Measurements from ENCODE around the gene DCAF12.

The DCAF12 gene

DNA sequence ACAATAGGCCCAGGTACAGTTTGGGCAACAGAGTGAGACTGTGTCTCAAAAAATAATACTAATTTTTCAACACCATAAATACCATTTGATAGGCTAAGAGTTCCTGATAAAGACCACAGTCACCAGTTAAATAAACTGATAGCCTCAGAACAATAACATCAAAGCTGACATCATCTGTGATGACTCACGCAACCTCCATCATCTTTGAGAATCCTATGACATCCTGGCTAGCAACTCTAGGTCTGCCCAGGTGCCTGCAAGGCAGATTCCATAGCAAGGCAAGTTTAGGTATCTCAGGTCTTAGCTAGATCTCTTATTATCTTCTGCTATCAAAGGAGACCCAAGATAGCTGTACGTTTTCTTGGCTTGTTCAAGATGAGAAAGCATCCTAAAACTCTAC is 47.3 kb downstream of the DCAF12 start:
- H3K4me1 ChIP-seq, result no peaks in the 10 kb centered on the region
- H3K4me3 ChIP-seq (ENCODE audit: low read depth, low read length), result no peak overlapping the region
- H3K79me2 ChIP-seq, result no peaks in the 10 kb centered on the region
- H3K36me3 ChIP-seq (ENCODE audit: control insufficient read depth, insufficient read depth, low read length), result no peaks in the 10 kb centered on the region
- TF ChIP-seq, protein P1, sequence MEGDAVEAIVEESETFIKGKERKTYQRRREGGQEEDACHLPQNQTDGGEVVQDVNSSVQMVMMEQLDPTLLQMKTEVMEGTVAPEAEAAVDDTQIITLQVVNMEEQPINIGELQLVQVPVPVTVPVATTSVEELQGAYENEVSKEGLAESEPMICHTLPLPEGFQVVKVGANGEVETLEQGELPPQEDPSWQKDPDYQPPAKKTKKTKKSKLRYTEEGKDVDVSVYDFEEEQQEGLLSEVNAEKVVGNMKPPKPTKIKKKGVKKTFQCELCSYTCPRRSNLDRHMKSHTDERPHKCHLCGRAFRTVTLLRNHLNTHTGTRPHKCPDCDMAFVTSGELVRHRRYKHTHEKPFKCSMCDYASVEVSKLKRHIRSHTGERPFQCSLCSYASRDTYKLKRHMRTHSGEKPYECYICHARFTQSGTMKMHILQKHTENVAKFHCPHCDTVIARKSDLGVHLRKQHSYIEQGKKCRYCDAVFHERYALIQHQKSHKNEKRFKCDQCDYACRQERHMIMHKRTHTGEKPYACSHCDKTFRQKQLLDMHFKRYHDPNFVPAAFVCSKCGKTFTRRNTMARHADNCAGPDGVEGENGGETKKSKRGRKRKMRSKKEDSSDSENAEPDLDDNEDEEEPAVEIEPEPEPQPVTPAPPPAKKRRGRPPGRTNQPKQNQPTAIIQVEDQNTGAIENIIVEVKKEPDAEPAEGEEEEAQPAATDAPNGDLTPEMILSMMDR (IDR thresholded peaks at IDR 0.05), result no peak
- H3K4me2 ChIP-seq (ENCODE audit: low read length), result no peak overlapping the region
- H3K27me3 ChIP-seq (ENCODE audit: control insufficient read depth, insufficient read depth, low read length), result no peaks in the 10 kb centered on the region
- H3K9ac ChIP-seq, result no peak overlapping the region
- no peak overlapping the region for H2AFZ ChIP-seq
- H3K9me3 ChIP-seq (ENCODE audit: control insufficient read depth, low read length), result no peaks in the 10 kb centered on the region
- H3K27ac ChIP-seq, result no peak overlapping the region

DNA sequence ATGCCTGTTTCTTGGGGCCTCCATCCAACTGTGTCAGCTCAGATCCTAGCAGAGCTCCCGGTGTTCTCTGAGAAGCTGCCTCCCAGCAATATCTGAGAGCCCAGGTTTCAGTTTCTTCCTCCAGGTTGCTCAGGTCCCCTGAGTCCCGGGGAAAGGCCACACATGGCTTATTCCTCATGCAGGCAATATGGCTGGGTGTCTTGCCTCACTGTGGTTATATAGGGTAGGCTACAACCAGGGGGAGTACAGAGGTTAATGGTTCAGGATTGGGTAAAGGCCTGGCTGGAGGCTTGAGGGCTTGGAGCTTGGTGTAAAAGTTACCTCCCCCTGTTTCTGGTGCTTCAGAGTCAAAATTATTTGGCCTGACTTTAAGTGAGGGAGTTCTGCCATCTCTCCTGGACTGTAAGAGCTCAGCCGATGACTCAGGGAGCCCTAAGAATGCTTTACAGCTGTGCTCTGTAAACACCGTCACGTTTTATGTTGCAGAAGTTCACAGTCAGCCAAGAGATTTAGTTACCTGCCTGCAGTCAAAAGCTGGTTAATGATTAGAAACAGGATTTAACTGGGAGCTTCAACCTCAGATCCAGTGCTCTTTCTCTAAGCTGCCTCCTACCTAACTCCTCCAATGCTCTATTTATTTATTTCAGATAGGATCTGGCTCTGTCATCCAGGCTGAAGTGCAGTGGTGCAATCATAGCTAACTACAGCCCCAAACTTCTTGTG is 53.5 kb downstream of the DCAF12 start:
- TF ChIP-seq, protein P1 (IDR thresholded peaks at IDR 0.05), result no peak
- Histone ChIP-seq H3K36me3 (ENCODE audit: control insufficient read depth, insufficient read depth, low read length) (no peaks in the 10 kb centered on the region), H3K27ac (no peak overlapping the region), H2AFZ (peak overlapping the region; percentile 57), H3K9me3 (ENCODE audit: control insufficient read depth, low read length) (no peaks in the 10 kb centered on the region), H3K27me3 (ENCODE audit: control insufficient read depth, insufficient read depth, low read length) (no peaks in the 10 kb centered on the region), H3K4me2 (ENCODE audit: low read length) (no peak overlapping the region), H3K9ac (no peak overlapping the region), H3K79me2 (no peaks in the 10 kb centered on the region), H3K4me1 (no peaks in the 10 kb centered on the region), H3K4me3 (ENCODE audit: low read depth, low read length) (no peak overlapping the region)

DNA sequence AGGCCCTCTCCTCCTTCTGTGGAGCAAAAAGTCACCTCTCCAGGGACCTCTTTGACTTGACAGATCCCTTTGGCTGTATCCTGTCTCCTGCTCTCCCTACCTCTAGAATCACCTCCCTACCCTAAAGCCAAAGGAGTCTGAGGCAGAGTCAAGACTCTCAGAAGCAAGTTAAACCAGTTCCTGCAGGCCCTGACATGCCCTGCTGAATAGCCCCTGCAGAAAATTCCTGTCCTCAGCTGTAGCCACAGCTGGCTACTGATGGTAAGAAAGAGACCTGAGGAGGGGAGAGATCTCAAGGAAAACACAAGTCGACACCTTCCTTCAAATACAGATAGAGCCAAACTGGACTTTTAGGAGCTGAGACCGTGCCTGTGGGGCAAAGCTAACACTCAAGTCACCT is 54.1 kb downstream of the DCAF12 start:
- no peak overlapping the region for H3K27ac ChIP-seq
- H3K79me2 ChIP-seq, result no peaks in the 10 kb centered on the region
- TF ChIP-seq, protein P1 (IDR thresholded peaks at IDR 0.05), result no peak
- H3K4me2 ChIP-seq (ENCODE audit: low read length), result no peak overlapping the region
- no peaks in the 10 kb centered on the region for H3K4me1 ChIP-seq
- no peak overlapping the region for H3K4me3 ChIP-seq (ENCODE audit: low read depth, low read length)
- peak overlapping the region; percentile 57 for H2AFZ ChIP-seq
- no peaks in the 10 kb centered on the region for H3K36me3 ChIP-seq (ENCODE audit: control insufficient read depth, insufficient read depth, low read length)
- no peaks in the 10 kb centered on the region for H3K9me3 ChIP-seq (ENCODE audit: control insufficient read depth, low read length)
- no peak overlapping the region for H3K9ac ChIP-seq
- H3K27me3 ChIP-seq (ENCODE audit: control insufficient read depth, insufficient read depth, low read length), result no peaks in the 10 kb centered on the region

DNA sequence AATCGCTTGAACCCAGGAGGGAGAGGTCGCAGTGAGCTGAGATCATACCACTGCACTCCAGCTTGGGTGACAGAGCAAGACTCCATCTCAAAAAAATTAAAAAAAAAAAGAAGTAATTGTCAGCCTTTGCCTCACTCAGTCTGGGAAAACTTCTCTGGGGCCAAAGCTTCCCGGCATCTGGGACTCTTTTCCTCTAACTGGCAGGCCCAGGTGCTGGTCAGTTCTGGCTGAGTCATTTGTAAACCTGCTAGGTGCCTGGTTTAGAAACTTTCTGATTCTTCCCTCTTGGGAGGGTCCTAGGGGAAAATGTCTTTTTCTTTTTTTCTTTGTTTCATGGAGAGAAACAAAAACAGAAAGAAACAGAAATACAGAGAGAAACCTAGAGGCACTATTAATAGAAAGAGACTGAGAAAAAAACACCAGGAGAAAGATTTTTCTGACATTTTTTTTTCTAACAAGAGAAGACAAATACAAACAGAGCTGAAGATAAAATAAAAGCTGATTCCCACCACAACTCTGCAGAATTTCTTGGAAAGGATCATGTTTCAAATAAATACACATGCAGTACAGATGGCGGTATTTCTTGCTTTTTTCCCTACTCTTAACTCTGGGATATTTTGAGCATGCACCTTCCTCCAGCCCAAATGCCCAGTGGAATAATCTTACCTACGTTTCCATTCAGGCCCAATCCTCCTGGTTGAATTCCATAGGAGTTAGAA is 55.7 kb downstream of the DCAF12 start:
- no peak overlapping the region for H3K27ac ChIP-seq

More for the DNA sequence above, 55.7 kb downstream of the DCAF12 start:
- Histone ChIP-seq H3K9ac (no peak overlapping the region), H3K4me1 (no peaks in the 10 kb centered on the region), H3K27me3 (ENCODE audit: control insufficient read depth, insufficient read depth, low read length) (no peaks in the 10 kb centered on the region), H3K9me3 (ENCODE audit: control insufficient read depth, low read length) (no peaks in the 10 kb centered on the region), H3K79me2 (no peaks in the 10 kb centered on the region), H3K4me2 (ENCODE audit: low read length) (no peak overlapping the region), H3K36me3 (ENCODE audit: control insufficient read depth, insufficient read depth, low read length) (no peaks in the 10 kb centered on the region), H2AFZ (no peak overlapping the region), H3K4me3 (ENCODE audit: low read depth, low read length) (no peak overlapping the region)
- TF ChIP-seq, protein P1 (IDR thresholded peaks at IDR 0.05), result no peak
